Measurements from ENCODE around the gene ATP5MC2.

DNA sequence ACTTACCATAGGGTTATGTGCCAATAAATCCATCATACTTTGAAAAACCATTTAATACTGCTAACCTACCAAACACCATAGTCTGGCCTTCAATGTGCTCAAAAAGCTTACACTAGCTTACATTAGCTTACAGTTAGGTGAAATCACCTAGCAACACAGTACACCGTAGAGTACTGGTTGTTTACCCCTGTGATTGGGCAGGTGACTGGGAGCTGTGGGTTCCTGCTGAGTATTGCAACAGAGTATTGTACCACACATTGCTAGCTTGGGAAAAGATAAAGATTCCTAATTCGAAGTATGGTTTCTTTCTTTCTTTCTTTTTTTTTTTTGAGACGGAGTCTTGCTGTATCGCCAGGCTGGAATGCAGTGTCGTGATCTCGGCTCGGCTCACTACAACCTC lies 5.6 kb downstream of the ATP5MC2 start:
- TF ChIP-seq SREBF2 (IDR thresholded peaks at IDR 0.05; ENCODE audit: low read length): no peak
- TF ChIP-seq CTCF (IDR thresholded peaks at IDR 0.05 in 2 of 3, conservative IDR thresholded peaks at IDR 0.05 in 1 of 3; ENCODE audit: control insufficient read depth in 2 of 3, extremely low read depth in 1 of 3, insufficient read depth in 1 of 3, low read depth in 3 of 3, low read length in 3 of 3): no peak
- no peak for TF ChIP-seq YBX1 (IDR thresholded peaks at IDR 0.05)
- TF ChIP-seq ATF7 (IDR thresholded peaks at IDR 0.05; ENCODE audit: low read depth): no peak
